Measurements from ENCODE around the gene CRTAC1.
A peak's percentile ranks its signal among the peaks of the same experiment; 100 is the strongest.

The CRTAC1 gene

GRCh38 chr10:97888641-97889262 is 141.7 kb downstream of the CRTAC1 start:
- peak overlapping the region; percentile 73 for H3K27ac ChIP-seq (ENCODE audit: low read depth, low read length)
- H3K4me1 ChIP-seq (ENCODE audit: control insufficient read depth, insufficient read depth, low read length, unreplicated experiment): peaks cover 18% of the 10 kb centered on the region
- peaks cover 3% of the 10 kb centered on the region for H3K27me3 ChIP-seq (ENCODE audit: insufficient read depth, low read length)
- H3K36me3 ChIP-seq (ENCODE audit: insufficient read depth, low read length): no peaks in the 10 kb centered on the region
- H3K4me3 ChIP-seq (ENCODE audit: low read depth, low read length): peak overlapping the region; percentile 56; the same call in 1 of the 2 replicates
- no peaks in the 10 kb centered on the region for H3K79me2 ChIP-seq (ENCODE audit: control insufficient read depth, insufficient read depth, low read length, unreplicated experiment)
- H2AFZ ChIP-seq (ENCODE audit: low read length, unreplicated experiment): no peak overlapping the region

GRCh38 chr10:97888134-97888533 is 142.3 kb downstream of the CRTAC1 start:
- no peaks in the 10 kb centered on the region for H3K36me3 ChIP-seq (ENCODE audit: insufficient read depth, low read length)
- H3K27me3 ChIP-seq (ENCODE audit: insufficient read depth, low read length): no peaks in the 10 kb centered on the region; the same call in 1 of the 2 replicates
- peaks cover 22% of the 10 kb centered on the region for H3K4me1 ChIP-seq (ENCODE audit: control insufficient read depth, insufficient read depth, low read length, unreplicated experiment)
- no peak overlapping the region for H2AFZ ChIP-seq (ENCODE audit: low read length, unreplicated experiment)
- no peak overlapping the region for H3K4me3 ChIP-seq (ENCODE audit: low read depth, low read length)
- no peaks in the 10 kb centered on the region for H3K79me2 ChIP-seq (ENCODE audit: control insufficient read depth, insufficient read depth, low read length, unreplicated experiment)
- H3K27ac ChIP-seq (ENCODE audit: low read depth, low read length): peak overlapping the region; percentile 73; the same call in 1 of the 2 replicates

GRCh38 chr10:97887399-97887798 is 143.0 kb downstream of the CRTAC1 start:
- Histone ChIP-seq H3K79me2 (ENCODE audit: control insufficient read depth, insufficient read depth, low read length, unreplicated experiment) (no peaks in the 10 kb centered on the region), H3K27ac (ENCODE audit: low read depth, low read length) (no peak overlapping the region), H2AFZ (ENCODE audit: low read length, unreplicated experiment) (no peak overlapping the region), H3K27me3 (ENCODE audit: insufficient read depth, low read length) (no peaks in the 10 kb centered on the region), H3K4me1 (ENCODE audit: control insufficient read depth, insufficient read depth, low read length, unreplicated experiment) (peaks cover 28% of the 10 kb centered on the region), H3K36me3 (ENCODE audit: insufficient read depth, low read length) (no peaks in the 10 kb centered on the region), H3K4me3 (ENCODE audit: low read depth, low read length) (no peak overlapping the region)

GRCh38 chr10:97886286-97886685 is 144.1 kb downstream of the CRTAC1 start:
- Histone ChIP-seq H3K4me3 (ENCODE audit: low read depth, low read length) (no peak overlapping the region), H3K27me3 (ENCODE audit: insufficient read depth, low read length) (no peaks in the 10 kb centered on the region), H3K27ac (ENCODE audit: low read depth, low read length) (no peak overlapping the region), H3K36me3 (ENCODE audit: insufficient read depth, low read length) (no peaks in the 10 kb centered on the region), H3K4me1 (ENCODE audit: control insufficient read depth, insufficient read depth, low read length, unreplicated experiment) (peaks cover 38% of the 10 kb centered on the region), H2AFZ (ENCODE audit: low read length, unreplicated experiment) (no peak overlapping the region), H3K79me2 (ENCODE audit: control insufficient read depth, insufficient read depth, low read length, unreplicated experiment) (no peaks in the 10 kb centered on the region)

GRCh38 chr10:97883092-97883485 is 147.3 kb downstream of the CRTAC1 start:
- Histone ChIP-seq H3K27ac (ENCODE audit: low read depth, low read length) (peak overlapping the region; percentile 56; the same call in 1 of the 2 replicates), H2AFZ (ENCODE audit: low read length, unreplicated experiment) (no peak overlapping the region), H3K36me3 (ENCODE audit: insufficient read depth, low read length) (no peaks in the 10 kb centered on the region), H3K4me3 (ENCODE audit: low read depth, low read length) (no peak overlapping the region), H3K4me1 (ENCODE audit: control insufficient read depth, insufficient read depth, low read length, unreplicated experiment) (peaks cover 24% of the 10 kb centered on the region), H3K27me3 (ENCODE audit: insufficient read depth, low read length) (no peaks in the 10 kb centered on the region), H3K79me2 (ENCODE audit: control insufficient read depth, insufficient read depth, low read length, unreplicated experiment) (no peaks in the 10 kb centered on the region)

GRCh38 chr10:97882142-97883091 is 148.0 kb downstream of the CRTAC1 start:
- Histone ChIP-seq H3K27ac (ENCODE audit: low read depth, low read length) (peak overlapping the region; percentile 56; the same call in 1 of the 2 replicates), H3K4me1 (ENCODE audit: control insufficient read depth, insufficient read depth, low read length, unreplicated experiment) (peaks cover 24% of the 10 kb centered on the region), H2AFZ (ENCODE audit: low read length, unreplicated experiment) (no peak overlapping the region), H3K4me3 (ENCODE audit: low read depth, low read length) (no peak overlapping the region), H3K79me2 (ENCODE audit: control insufficient read depth, insufficient read depth, low read length, unreplicated experiment) (no peaks in the 10 kb centered on the region), H3K27me3 (ENCODE audit: insufficient read depth, low read length) (no peaks in the 10 kb centered on the region), H3K36me3 (ENCODE audit: insufficient read depth, low read length) (no peaks in the 10 kb centered on the region)

- Histone ChIP-seq H3K27ac (ENCODE audit: low read depth, low read length) (no peak overlapping the region), H3K27me3 (ENCODE audit: insufficient read depth, low read length) (no peaks in the 10 kb centered on the region), H3K36me3 (ENCODE audit: insufficient read depth, low read length) (no peaks in the 10 kb centered on the region), H3K4me3 (ENCODE audit: low read depth, low read length) (no peak overlapping the region), H3K4me1 (ENCODE audit: control insufficient read depth, insufficient read depth, low read length, unreplicated experiment) (peaks cover 24% of the 10 kb centered on the region), H2AFZ (ENCODE audit: low read length, unreplicated experiment) (no peak overlapping the region), H3K79me2 (ENCODE audit: control insufficient read depth, insufficient read depth, low read length, unreplicated experiment) (no peaks in the 10 kb centered on the region)
Observed at GRCh38 chr10:97880109-97880508, 150.3 kb downstream of the CRTAC1 start.

- Histone ChIP-seq H3K27ac (ENCODE audit: low read depth, low read length) (no peak overlapping the region), H3K4me3 (ENCODE audit: low read depth, low read length) (no peak overlapping the region), H2AFZ (ENCODE audit: low read length, unreplicated experiment) (no peak overlapping the region), H3K79me2 (ENCODE audit: control insufficient read depth, insufficient read depth, low read length, unreplicated experiment) (no peaks in the 10 kb centered on the region), H3K27me3 (ENCODE audit: insufficient read depth, low read length) (no peaks in the 10 kb centered on the region; the same call in 1 of the 2 replicates), H3K36me3 (ENCODE audit: insufficient read depth, low read length) (no peaks in the 10 kb centered on the region), H3K4me1 (ENCODE audit: control insufficient read depth, insufficient read depth, low read length, unreplicated experiment) (peaks cover 24% of the 10 kb centered on the region)
Observed at GRCh38 chr10:97879241-97879640, 151.2 kb downstream of the CRTAC1 start.

- Histone ChIP-seq H3K27me3 (ENCODE audit: insufficient read depth, low read length) (peaks cover 7% of the 10 kb centered on the region), H3K4me1 (ENCODE audit: control insufficient read depth, insufficient read depth, low read length, unreplicated experiment) (peaks cover 5% of the 10 kb centered on the region), H3K79me2 (ENCODE audit: control insufficient read depth, insufficient read depth, low read length, unreplicated experiment) (no peaks in the 10 kb centered on the region), H3K27ac (ENCODE audit: low read depth, low read length) (no peak overlapping the region), H3K36me3 (ENCODE audit: insufficient read depth, low read length) (no peaks in the 10 kb centered on the region), H3K4me3 (ENCODE audit: low read depth, low read length) (no peak overlapping the region), H2AFZ (ENCODE audit: low read length, unreplicated experiment) (no peak overlapping the region)
Observed at GRCh38 chr10:97876402-97876801, 154.0 kb downstream of the CRTAC1 start.

- Histone ChIP-seq H3K27me3 (ENCODE audit: insufficient read depth, low read length) (peaks cover 16% of the 10 kb centered on the region), H3K27ac (ENCODE audit: low read depth, low read length) (no peak overlapping the region), H2AFZ (ENCODE audit: low read length, unreplicated experiment) (no peak overlapping the region), H3K4me1 (ENCODE audit: control insufficient read depth, insufficient read depth, low read length, unreplicated experiment) (no peaks in the 10 kb centered on the region), H3K79me2 (ENCODE audit: control insufficient read depth, insufficient read depth, low read length, unreplicated experiment) (no peaks in the 10 kb centered on the region), H3K36me3 (ENCODE audit: insufficient read depth, low read length) (no peaks in the 10 kb centered on the region), H3K4me3 (ENCODE audit: low read depth, low read length) (no peak overlapping the region)
Observed at GRCh38 chr10:97875391-97875790, 155.0 kb downstream of the CRTAC1 start.
